HUES48 (cell line): ENCODE results near the gene CENPF.
"Not testable (repeated sequence)": the region's sequence is repeated elsewhere in the genome, so short reads cannot be mapped to it uniquely, and the experiment has no call there.

Experiments
- H3K27ac ChIP-seq: one replicate; pipeline ENCODE4 v1.7.0; 2013; ENCODE audit warnings: low read depth, low read length, inconsistent platforms
- H3K27me3 ChIP-seq: 2 replicates; pipeline ENCODE4 v1.6.1; 2013; ENCODE audit warnings: mild to moderate bottlenecking, low read length; ENCODE audit not compliant: control insufficient read depth, insufficient read depth
- H3K36me3 ChIP-seq: 2 replicates; pipeline ENCODE4 v1.6.1; 2013; ENCODE audit warnings: low read length; ENCODE audit not compliant: control insufficient read depth, insufficient read depth
- H3K4me1 ChIP-seq: 2 replicates; pipeline ENCODE4 v1.6.1; 2013; ENCODE audit warnings: mild to moderate bottlenecking, low read length; ENCODE audit not compliant: control insufficient read depth, insufficient read depth
- H3K4me3 ChIP-seq: 2 replicates; pipeline ENCODE4 v1.5.1; 2013; ENCODE audit warnings: mild to moderate bottlenecking, low read depth, low read length
- H3K9ac ChIP-seq: 2 replicates; pipeline ENCODE4 v1.6.1; 2013; ENCODE audit warnings: mild to moderate bottlenecking, low read depth, low read length, moderate library complexity
- H3K9me3 ChIP-seq: 2 replicates; pipeline ENCODE4 v1.6.1; 2013; ENCODE audit warnings: low read length; ENCODE audit not compliant: control insufficient read depth, insufficient read depth

Gene CENPF

DNA sequence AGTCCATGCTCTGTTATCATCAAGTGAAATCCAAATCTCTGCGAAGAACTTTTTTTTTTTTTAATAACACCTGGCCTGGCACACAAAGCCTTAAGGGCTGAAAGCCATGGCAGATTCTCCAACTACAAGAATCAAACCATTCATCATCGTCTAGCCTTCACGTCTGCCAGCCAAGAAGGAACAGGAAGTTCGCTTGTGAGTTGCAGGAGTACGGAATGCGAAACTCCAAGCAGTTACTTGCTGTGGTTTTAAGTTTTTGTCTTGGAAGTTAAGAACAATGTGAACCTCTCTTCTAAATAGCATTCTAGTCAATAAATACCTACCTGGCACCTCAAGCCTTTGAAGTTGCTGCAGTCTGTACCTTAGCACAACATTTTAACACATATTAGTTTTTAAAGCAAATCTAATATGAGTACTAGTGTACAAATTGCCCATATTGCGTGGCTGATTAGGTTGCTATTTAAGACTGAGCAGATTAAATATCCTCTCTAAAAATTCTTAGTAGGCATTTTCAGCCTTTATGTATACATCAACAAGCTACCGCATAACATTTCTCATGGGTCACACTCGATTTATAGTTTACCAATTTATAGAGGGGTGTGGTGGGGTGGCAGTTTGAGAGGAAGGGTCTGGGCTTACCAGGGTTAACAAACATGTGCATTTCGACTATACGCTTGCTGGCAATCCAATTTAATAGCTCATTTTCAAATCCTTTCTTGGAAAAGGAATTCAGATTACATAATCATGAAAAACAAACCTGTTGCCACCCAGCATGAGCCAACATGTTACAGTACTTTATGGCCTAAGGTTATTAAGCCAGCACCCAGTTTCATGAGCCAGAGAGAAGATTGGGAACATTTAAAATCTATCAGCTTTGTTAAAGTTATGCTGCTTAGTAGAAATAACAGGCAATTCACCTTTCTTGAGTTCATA is 29.3 kb upstream of the CENPF start:
- no peak overlapping the region for H3K9ac ChIP-seq
- H3K4me1 ChIP-seq = no peaks in the 10 kb centered on the region
- no peak overlapping the region for H3K4me3 ChIP-seq
- no peak overlapping the region for H3K27ac ChIP-seq
- no peaks in the 10 kb centered on the region for H3K36me3 ChIP-seq
- H3K9me3 ChIP-seq = peaks cover 7% of the 10 kb centered on the region
- H3K27me3 ChIP-seq = no peaks in the 10 kb centered on the region

DNA sequence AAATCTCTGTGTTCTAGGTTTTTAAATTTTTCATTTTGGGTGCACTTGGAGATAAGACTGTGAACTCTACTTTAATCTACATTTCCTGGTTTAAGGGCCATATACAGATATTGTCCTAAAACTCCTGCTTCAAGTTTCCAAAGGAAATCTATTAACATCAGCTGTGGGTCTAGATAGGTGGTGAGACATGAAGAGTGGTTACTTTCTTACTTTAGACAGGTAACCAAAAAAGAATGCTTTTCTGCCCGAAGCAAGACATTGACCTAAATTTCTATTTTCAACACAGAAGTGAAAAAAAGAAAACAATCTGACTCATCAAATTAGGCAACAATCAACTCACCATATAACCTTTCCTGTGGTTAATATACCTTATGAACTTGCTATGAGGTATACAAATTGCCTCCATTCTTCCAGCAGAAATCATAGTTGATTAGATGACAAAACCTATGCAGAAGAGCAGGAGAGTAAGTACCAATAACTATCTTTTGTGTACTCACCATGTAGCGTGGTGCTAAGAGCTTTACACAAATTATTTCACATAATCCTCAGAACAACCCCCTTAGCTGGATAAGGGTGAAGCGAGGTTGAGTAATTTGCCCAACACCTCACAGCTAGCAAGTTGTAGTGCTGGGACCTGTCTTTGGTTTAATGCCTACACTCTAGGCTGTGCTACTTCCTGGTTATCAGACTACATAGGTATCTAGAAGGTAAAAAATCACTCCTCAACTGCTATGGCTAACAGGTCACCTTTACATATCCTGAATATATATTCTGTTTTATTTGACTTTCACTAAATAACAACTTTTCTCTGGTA is 28.2 kb upstream of the CENPF start:
- no peak overlapping the region for H3K27ac ChIP-seq

DNA sequence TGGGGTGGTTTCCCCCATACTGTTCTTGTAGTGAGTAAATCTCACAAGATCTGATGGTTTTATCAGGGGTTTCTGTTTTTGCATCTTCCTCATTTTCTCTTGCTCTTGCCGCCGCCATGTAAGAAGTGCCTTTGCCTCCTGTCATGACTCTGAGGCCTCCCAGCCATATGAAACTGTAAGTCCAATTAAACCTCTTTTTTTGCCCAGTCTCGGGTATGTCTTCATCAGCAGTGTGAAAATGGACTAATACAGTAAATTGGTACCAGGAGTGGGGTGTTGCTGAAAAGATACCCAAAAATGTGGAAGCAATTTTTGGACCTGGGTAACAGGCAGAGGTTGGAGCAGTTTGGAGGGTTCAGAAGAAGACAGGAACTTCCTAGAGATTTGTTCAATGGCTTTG is 26.9 kb upstream of the CENPF start:
- H3K4me1 ChIP-seq, H3K9ac ChIP-seq, H3K36me3 ChIP-seq, H3K4me3 ChIP-seq, H3K9me3 ChIP-seq, H3K27me3 ChIP-seq, H3K27ac ChIP-seq: not testable (repeated sequence)

More for the DNA sequence above, 28.2 kb upstream of the CENPF start:
- Histone ChIP-seq H3K4me1 (no peaks in the 10 kb centered on the region), H3K36me3 (no peaks in the 10 kb centered on the region), H3K4me3 (no peak overlapping the region), H3K9ac (no peak overlapping the region), H3K9me3 (peaks cover 7% of the 10 kb centered on the region), H3K27me3 (no peaks in the 10 kb centered on the region)

DNA sequence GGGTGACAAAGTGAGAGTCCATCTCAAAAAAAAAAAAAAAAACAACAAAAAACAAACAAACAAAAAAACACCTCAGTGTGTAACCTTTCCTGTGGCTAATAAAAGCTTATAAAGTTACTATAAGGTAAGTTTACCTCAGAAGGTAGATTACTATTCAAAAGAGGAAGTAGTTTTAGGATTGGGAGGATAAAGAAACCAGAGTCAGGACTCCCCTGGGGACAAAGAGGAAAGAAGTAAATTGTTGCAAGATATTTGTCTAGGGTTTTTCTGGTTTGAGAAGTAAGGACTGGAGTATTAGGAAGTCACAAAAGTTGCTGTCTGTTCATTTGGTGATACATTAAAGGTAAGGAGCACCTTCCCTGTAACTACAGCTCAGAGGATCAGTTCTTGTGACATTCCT is 23.8 kb upstream of the CENPF start:
- no peak overlapping the region for H3K27ac ChIP-seq
- H3K27me3 ChIP-seq = no peaks in the 10 kb centered on the region
- H3K4me1 ChIP-seq = peaks cover 16% of the 10 kb centered on the region
- H3K9ac ChIP-seq = no peak overlapping the region
- H3K9me3 ChIP-seq = peaks cover 7% of the 10 kb centered on the region
- H3K36me3 ChIP-seq = no peaks in the 10 kb centered on the region
- no peak overlapping the region for H3K4me3 ChIP-seq

DNA sequence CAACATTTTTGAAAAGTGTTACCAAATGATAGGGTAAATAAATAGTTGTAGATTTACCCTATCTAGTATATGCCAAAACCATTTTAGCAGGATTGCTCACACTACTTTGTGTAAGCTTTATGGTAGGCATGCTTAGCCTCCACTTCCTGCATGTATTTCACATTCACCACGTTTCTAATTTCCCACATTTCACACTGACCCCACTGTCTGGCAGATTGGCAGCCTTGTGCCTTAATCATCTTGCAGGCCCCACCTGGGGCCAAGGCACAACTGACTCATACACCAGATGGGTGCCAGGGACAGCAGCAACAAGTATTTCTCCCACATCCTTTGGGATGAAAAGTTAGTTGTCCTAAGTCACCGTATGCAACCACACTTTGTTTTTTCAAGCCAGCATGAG is 21.2 kb upstream of the CENPF start:
- Histone ChIP-seq H3K4me3 (no peak overlapping the region), H3K9me3 (no peaks in the 10 kb centered on the region), H3K4me1 (peaks cover 16% of the 10 kb centered on the region), H3K36me3 (no peaks in the 10 kb centered on the region), H3K27ac (no peak overlapping the region), H3K9ac (no peak overlapping the region), H3K27me3 (no peaks in the 10 kb centered on the region)

DNA sequence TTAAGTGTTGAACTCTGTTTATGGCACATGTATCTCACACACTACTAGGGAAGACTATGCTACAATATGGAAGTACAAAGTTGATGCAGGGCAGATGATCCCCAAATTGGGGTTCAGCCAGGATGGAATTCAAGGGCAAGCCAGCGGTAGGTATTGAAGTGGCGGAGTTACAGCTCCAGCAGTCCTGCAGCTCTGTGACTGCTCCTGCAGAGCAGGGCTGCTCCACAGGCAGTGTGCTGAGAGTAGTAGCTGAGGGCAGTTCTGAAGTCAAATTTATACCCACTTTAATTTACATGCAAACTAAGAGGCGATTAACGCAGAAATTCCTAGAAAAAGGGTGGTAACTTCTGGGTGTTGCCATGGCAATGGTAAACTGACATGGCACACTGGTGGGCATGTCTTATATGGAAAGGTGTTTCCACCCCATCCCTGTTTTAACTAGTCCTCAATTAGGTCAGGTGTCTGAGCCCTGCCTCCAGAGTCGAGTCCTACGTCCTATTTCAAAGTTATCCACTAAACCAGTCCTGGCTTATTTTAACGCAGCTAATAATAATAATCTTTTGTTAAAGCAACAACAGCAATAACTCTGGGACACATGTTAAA is 20.6 kb upstream of the CENPF start:
- Histone ChIP-seq H3K4me1 (peaks cover 16% of the 10 kb centered on the region), H3K27ac (no peak overlapping the region), H3K36me3 (no peaks in the 10 kb centered on the region), H3K9me3 (no peaks in the 10 kb centered on the region), H3K27me3 (no peaks in the 10 kb centered on the region), H3K4me3 (no peak overlapping the region), H3K9ac (no peak overlapping the region)

DNA sequence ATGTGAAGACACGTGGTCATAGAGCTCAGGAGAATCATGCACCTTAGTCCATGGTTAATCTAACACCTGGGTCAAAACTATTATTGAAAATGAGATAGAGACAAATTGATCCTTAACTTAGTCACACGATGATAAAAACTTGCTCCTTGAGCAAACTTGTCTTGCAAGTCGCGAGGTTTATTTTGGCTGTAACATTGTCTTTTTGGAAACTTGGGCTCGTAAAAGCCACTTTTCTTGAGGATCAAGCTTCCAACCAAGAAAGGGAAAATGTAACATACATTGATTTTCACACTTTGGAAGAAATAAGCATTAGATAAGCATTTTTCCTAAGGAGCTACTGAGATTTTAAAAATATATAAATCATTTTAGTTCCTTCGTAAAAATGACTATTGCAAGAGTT is 19.9 kb upstream of the CENPF start:
- Histone ChIP-seq H3K4me1 (peaks cover 16% of the 10 kb centered on the region), H3K9ac (no peak overlapping the region), H3K9me3 (no peaks in the 10 kb centered on the region), H3K27me3 (no peaks in the 10 kb centered on the region), H3K27ac (no peak overlapping the region), H3K4me3 (no peak overlapping the region), H3K36me3 (no peaks in the 10 kb centered on the region)

DNA sequence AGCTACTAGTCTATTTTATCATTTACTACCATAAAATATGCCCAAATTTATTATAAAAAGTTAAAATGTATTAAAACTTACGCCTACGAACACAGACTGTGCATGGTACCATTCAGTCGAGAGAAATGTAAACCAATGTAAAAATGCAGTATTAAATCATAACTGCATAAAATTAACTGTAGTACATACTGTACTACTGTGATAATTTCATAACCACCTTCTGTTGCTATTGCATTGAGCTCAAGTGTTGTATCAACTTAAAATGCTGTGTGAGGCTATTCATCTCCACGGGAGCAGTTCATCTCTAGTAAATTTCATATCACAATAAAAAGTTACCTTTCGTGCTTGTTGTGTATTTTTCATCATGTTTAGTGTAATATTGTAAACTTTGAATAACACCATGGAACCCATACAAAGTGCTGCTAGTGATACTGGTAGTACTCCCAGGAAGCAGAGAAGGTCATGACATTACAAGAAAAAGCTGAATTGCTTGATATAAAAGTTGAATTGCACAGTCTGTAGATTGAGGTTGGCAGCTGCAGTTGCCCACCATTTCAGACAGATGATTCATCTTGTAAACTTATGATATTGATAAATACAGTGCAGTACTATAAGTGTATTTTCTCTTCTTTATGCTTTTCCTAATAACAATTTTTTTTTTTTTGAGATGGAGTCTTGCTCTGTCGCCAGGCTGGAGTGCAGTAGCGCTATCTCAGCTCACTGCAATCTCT is 19.0 kb upstream of the CENPF start:
- Histone ChIP-seq H3K9ac (no peak overlapping the region), H3K36me3 (no peaks in the 10 kb centered on the region), H3K27ac (no peak overlapping the region), H3K9me3 (no peaks in the 10 kb centered on the region), H3K4me1 (peaks cover 16% of the 10 kb centered on the region), H3K4me3 (no peak overlapping the region), H3K27me3 (no peaks in the 10 kb centered on the region)

DNA sequence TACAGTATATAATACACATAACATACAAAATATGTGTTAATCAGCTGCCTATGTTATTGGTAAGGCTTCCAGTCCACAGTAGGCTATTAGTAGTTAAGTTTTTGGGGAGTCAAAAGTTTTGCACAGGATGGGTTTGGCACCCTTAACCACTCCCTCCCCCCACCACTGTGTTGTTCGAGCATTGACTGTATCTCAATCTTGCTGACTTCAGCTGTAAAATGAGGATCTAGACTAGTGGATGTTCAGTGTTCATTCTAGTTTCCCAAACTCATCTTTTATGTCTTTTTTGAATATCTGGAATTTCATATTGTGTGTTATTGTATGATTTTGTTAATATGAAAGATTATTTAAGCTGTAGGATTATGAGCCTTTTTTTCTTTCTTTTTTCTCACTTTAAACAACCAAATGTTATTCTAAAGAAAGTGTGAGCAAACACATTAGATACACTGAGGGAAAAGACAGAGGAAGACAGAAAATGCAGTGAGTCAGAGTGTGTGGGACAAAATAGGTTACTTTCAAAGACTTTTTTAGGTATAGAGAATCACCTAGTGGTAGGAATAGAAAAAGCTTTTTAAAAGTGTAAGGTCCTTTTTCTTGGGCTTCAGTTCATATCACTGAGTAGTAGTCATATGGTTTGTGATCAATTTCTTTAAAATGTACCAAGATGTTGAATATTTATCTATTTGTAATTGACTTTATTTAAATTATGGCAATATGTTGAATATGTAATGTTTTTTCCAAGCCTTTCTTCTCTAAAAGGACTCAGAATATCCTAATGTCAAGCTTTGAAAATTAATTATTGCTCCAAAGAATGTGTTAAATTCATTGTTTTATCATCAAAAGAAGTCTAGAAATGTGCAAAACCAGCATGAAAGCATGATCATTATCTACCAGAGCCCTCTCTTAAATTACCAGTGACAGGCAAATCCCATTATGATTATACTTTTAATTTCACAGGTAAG is 17.9 kb upstream of the CENPF start:
- no peak overlapping the region for H3K9ac ChIP-seq
- no peaks in the 10 kb centered on the region for H3K36me3 ChIP-seq
- H3K27ac ChIP-seq = no peak overlapping the region
- H3K4me1 ChIP-seq = peaks cover 16% of the 10 kb centered on the region
- H3K4me3 ChIP-seq = no peak overlapping the region
- no peaks in the 10 kb centered on the region for H3K9me3 ChIP-seq
- H3K27me3 ChIP-seq = no peaks in the 10 kb centered on the region

DNA sequence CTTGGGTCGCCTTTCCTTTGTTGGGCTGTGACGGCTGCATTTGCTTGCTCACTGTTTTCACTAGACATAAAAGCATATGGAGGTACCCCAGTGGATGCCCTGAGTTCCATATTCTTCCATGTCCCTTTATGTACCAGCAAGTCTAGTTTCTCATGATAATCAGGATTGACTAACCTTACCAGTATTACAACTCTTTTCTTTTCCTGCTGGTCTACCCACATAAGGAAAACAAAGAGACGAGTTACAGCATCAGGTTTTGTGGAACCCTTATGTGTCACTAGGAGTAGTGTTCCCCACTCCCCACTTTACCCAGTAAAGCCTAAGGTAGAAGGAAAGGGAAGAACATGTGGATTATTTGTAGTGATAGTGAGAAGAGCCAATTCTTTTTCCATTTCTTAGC is 16.4 kb upstream of the CENPF start:
- Histone ChIP-seq H3K9ac (no peak overlapping the region), H3K36me3 (no peaks in the 10 kb centered on the region), H3K27ac (no peak overlapping the region), H3K9me3 (no peaks in the 10 kb centered on the region), H3K4me3 (no peak overlapping the region), H3K27me3 (no peaks in the 10 kb centered on the region), H3K4me1 (peaks cover 11% of the 10 kb centered on the region)
